B cell (primary cell): Measurements from ENCODE around the gene ITPR3. TPM values are rescaled to one million over a fixed set of nuclear protein-coding genes. Genes with fewer than 3 reads are reported as not detected.

Experiments used
- ATAC-seq: fragments of 200-7000 bp; cut with Tn5 transposase; one replicate; pipeline ENCODE4 v1.10.0; 2021; ENCODE audit warnings: low read depth, mild to moderate bottlenecking, moderate number of reproducible peaks, moderate library complexity
- CTCF ChIA-PET: fragments of 350-600 bp; sonication (Branson Sonifier 250); formaldehyde crosslinking; loops from one replicate; lab custom pipeline; 2021; ENCODE audit warnings: antibody characterized with exemption, inconsistent platforms; lab: Charles Lee
- POLR2A ChIA-PET: fragments of 350-600 bp; sonication (Branson Sonifier 250); formaldehyde crosslinking; loops from one replicate; lab custom pipeline; 2021; ENCODE audit warnings: antibody characterized with exemption; lab: Charles Lee
- DNase-seq: peaks from one replicate; pipeline ENCODE4 v3.0.0; 2013
- H2AFZ ChIP-seq: 2 replicates; pipeline ENCODE4 v1.6.1; 2012; ENCODE audit warnings: mild to moderate bottlenecking, low read depth, low read length; ENCODE audit not compliant: insufficient read depth, poor library complexity, severe bottlenecking
- H3K27ac ChIP-seq, 2 donors: 1 replicate in 1 of 2; 2 replicates in 1 of 2; pipeline ENCODE4 v1.5.1; 2012 to 2013; ENCODE audit warnings: low read length in 2 of 2, mild to moderate bottlenecking in 2 of 2, moderate library complexity in 1 of 2
- H3K27me3 ChIP-seq, 4 experiments: fragments of 200-600 bp in 1 of 4; sonication (generic) in 1 of 4; replicated peaks in 1 of 4; 1 replicate in 2 of 4; 2 replicates in 2 of 4; pipeline versions ENCODE4 v1.6.1 to v1.7.0; 2013 to 2016; ENCODE audit warnings: low read length in 3 of 4, mild to moderate bottlenecking in 2 of 4, mixed read lengths in 1 of 4, moderate library complexity in 1 of 4; ENCODE audit not compliant: insufficient read depth in 4 of 4, control insufficient read depth in 3 of 4; ENCODE audit errors: control extremely low read depth in 1 of 4
- H3K36me3 ChIP-seq, 2 experiments: replicated peaks in 1 of 2; 1 replicate in 1 of 2; 2 replicates in 1 of 2; pipeline versions ENCODE4 v1.6.1 to v1.7.1; 2013; ENCODE audit warnings: low read length in 1 of 2; ENCODE audit not compliant: insufficient read depth in 2 of 2, control insufficient read depth in 1 of 2; ENCODE audit errors: control extremely low read depth in 1 of 2, extremely low read depth in 1 of 2
- H3K4me1 ChIP-seq, 2 donors: fragments of 200-600 bp in 1 of 2; sonication (generic) in 1 of 2; 1 replicate in 1 of 2; 2 replicates in 1 of 2; pipeline versions ENCODE4 v1.5.1 to v1.6.1; 2013 to 2017; ENCODE audit warnings: low read length in 2 of 2; ENCODE audit not compliant: control insufficient read depth in 2 of 2, insufficient read depth in 2 of 2
- H3K4me2 ChIP-seq: replicated peaks from 2 replicates; pipeline ENCODE3; 2012; ENCODE audit warnings: mild to moderate bottlenecking, low read depth, low read length; ENCODE audit not compliant: poor library complexity, severe bottlenecking
- H3K4me3 ChIP-seq, 5 experiments: fragments of 200-600 bp in 1 of 5; sonication (generic) in 1 of 5; 1 replicate in 3 of 5; 2 replicates in 2 of 5; pipeline versions ENCODE4 v1.5.1 to v1.7.0; 2011 to 2016; ENCODE audit warnings: low read length in 4 of 5, mild to moderate bottlenecking in 4 of 5, low read depth in 2 of 5, control low read depth in 1 of 5, moderate library complexity in 1 of 5; ENCODE audit not compliant: insufficient read depth in 1 of 5; ENCODE audit errors: control extremely low read depth in 1 of 5, extremely low read depth in 1 of 5
- H3K79me2 ChIP-seq: fragments of 200-600 bp; sonication (generic); one replicate; pipeline ENCODE4 v1.6.0; 2016; ENCODE audit warnings: low read length; ENCODE audit not compliant: control insufficient read depth, insufficient read depth
- H3K9ac ChIP-seq: fragments of 200-600 bp; sonication (generic); 2 replicates; pipeline ENCODE4 v1.6.1; 2017; ENCODE audit warnings: mild to moderate bottlenecking, low read length, moderate library complexity
- H3K9me3 ChIP-seq, 3 donors: one replicate each; pipeline versions ENCODE4 v1.6.1 to v1.7.1; 2013; ENCODE audit warnings: low read length in 2 of 3; ENCODE audit not compliant: control insufficient read depth in 2 of 3, insufficient read depth in 1 of 3; ENCODE audit errors: control extremely low read depth in 1 of 3
- H4K20me1 ChIP-seq: 2 replicates; pipeline ENCODE4 v1.6.0; 2012; ENCODE audit warnings: mild to moderate bottlenecking, low read length; ENCODE audit not compliant: insufficient read depth, control insufficient read depth, poor library complexity, severe bottlenecking
- H3K27ac Mint-ChIP-seq: one replicate; pipeline ENCODE4 v1.8.0; 2021; ENCODE audit warnings: mixed read lengths
- H3K27me3 Mint-ChIP-seq: one replicate; pipeline ENCODE4 v1.8.0; 2021; ENCODE audit warnings: mixed read lengths
- H3K4me1 Mint-ChIP-seq: one replicate; pipeline ENCODE4 v1.8.0; 2021; ENCODE audit warnings: mixed read lengths
- H3K4me3 Mint-ChIP-seq: one replicate; pipeline ENCODE4 v1.8.0; 2021; ENCODE audit warnings: mixed read lengths
- H3K9me3 Mint-ChIP-seq: one replicate; pipeline ENCODE4 v1.8.0; 2022; ENCODE audit warnings: mixed read lengths; ENCODE audit not compliant: insufficient read depth
- CTCF ChIP-seq: fragments of 200-600 bp; IDR thresholded peaks from one replicate; pipeline ENCODE4 v1.8.0; 2022; ENCODE audit warnings: antibody characterized with exemption, mild to moderate bottlenecking
- EZH2 ChIP-seq: IDR thresholded peaks from 2 replicates; pipeline ENCODE4 v1.6.1; 2012; ENCODE audit warnings: borderline replicate concordance, low read depth, mild to moderate bottlenecking, moderate library complexity, low read length; ENCODE audit not compliant: insufficient read depth, poor library complexity, severe bottlenecking
- WGBS: methylation state at CpG from one replicate; pipeline ENCODE4 v1.1.5; 2013; ENCODE audit warnings: missing lambda C conversion rate; ENCODE audit not compliant: insufficient coverage; 5-methylcytosine and 5-hydroxymethylcytosine counted together
- intact Hi-C: fragments of 100-400 bp; cut with micrococcal nuclease; formaldehyde crosslinking; loops from one replicate; pipeline ENCODE4 v1.10.0; 2022
- polyA plus RNA-seq: library from polyadenylated mRNA; depleted of rRNA; stranded (reverse); fragments of >200 nt; gene quantifications from 2 replicates; pipeline ENCODE4 v1.2.3, GENCODE V29; 2012
- total RNA-seq, 2 donors: library from RNA; stranded (reverse); fragments of 120-200 nt in 1 of 2; gene quantifications; 1 replicate in 1 of 2; 2 replicates in 1 of 2; pipeline versions ENCODE4 v1.2.3 to v1.2.4, GENCODE V29; 2013 to 2022

Gene ITPR3
- total and polyA plus RNA-seq, 2 donors (not counting 1 experiment from before 2014, with no cell fraction given) = 61.9 to 67.6 TPM

GRCh38 chr6:33609528-33609927 lies 11.6 kb upstream of the ITPR3 start:
- Histone ChIP-seq H3K27ac (no peak overlapping the region), H3K4me1 (peaks cover 7 to 23% of the 10 kb centered on the region in 2 donors)

GRCh38 chr6:33610067-33610466 lies 11.1 kb upstream of the ITPR3 start:
- Histone ChIP-seq H3K9me3 (peaks cover 0 to 5% (median 0%) of the 10 kb centered on the region in 3 donors), H3K9ac (no peak overlapping the region), H3K36me3 (no peaks in the 10 kb centered on the region), H3K27me3 (no peaks in the 10 kb centered on the region), H3K4me3 (no peak overlapping the region), H3K4me2 (no peak overlapping the region), H3K27ac (no peak overlapping the region), H3K4me1 (peaks cover 7 to 23% of the 10 kb centered on the region in 2 donors), H2AFZ (no peak overlapping the region), H4K20me1 (no peaks in the 10 kb centered on the region), H3K79me2 (no peaks in the 10 kb centered on the region)
- CTCF ChIA-PET = interaction anchor here (0.8 to 9.2 kb wide), 4 partner anchors 8 to 91 kb away, joined by 3 to 330 read pairs (median 5); partner anchors contain the start of gene ITPR3
- Mint-ChIP-seq H3K4me3 (no peak overlapping the region), H3K27ac (no peak overlapping the region), H3K4me1 (peaks cover 28% of the 10 kb centered on the region), H3K9me3 (no peaks in the 10 kb centered on the region), H3K27me3 (no peaks in the 10 kb centered on the region)
- no peak for ATAC-seq
- WGBS = 78% methylated on average over 4 of the region's 4 CpGs
- no peak for DNase-seq
- POLR2A ChIA-PET = no interaction called here
- intact Hi-C loops = no loop called here
- TF ChIP-seq EZH2 (no peak), CTCF (no peak)

More at GRCh38 chr6:33609528-33609927, 11.6 kb upstream of the ITPR3 start:
- H3K27ac Mint-ChIP-seq = no peak overlapping the region
- WGBS = 76% methylated on average over 3 of the region's 6 CpGs
- ChIA-PET CTCF (interaction anchor here (0.8 to 9.2 kb wide), 3 partner anchors 9 to 91 kb away, joined by 3 to 330 read pairs (median 3); no protein-coding TSS in a partner anchor), POLR2A (interaction anchor here (3.9 kb wide), 1 partner anchor 17 kb away, joined by 18 read pairs; no protein-coding TSS in a partner anchor)
- ATAC-seq = no peak
- Histone ChIP-seq H3K4me2 (no peak overlapping the region), H4K20me1 (no peaks in the 10 kb centered on the region), H3K79me2 (no peaks in the 10 kb centered on the region), H3K9ac (no peak overlapping the region), H3K9me3 (peaks cover 0 to 7% (median 0%) of the 10 kb centered on the region in 3 donors), H3K36me3 (no peaks in the 10 kb centered on the region), H2AFZ (no peak overlapping the region), H3K4me3 (no peak overlapping the region), H3K27me3 (no peaks in the 10 kb centered on the region)
- TF ChIP-seq CTCF (no peak), EZH2 (no peak)
- peaks cover 30% of the 10 kb centered on the region for H3K4me1 Mint-ChIP-seq
- no peaks in the 10 kb centered on the region for H3K9me3 Mint-ChIP-seq
- no peak overlapping the region for H3K4me3 Mint-ChIP-seq
- DNase-seq = no peak
- no peaks in the 10 kb centered on the region for H3K27me3 Mint-ChIP-seq
- intact Hi-C loops = no loop called here
